Ishikawa (cell line): Measurements from ENCODE around the gene TM4SF5.

ENCODE experiments used
- CEBPB ChIP-seq: IDR thresholded peaks from 2 replicates; pipeline ENCODE4 v1.6.1; 2012
- CREB1 ChIP-seq: IDR thresholded peaks from 2 replicates; pipeline ENCODE4 v1.6.1; 2012; ENCODE audit warnings: low read depth
- RAD21 ChIP-seq: IDR thresholded peaks from 2 replicates; pipeline ENCODE4 v1.6.1; 2012; ENCODE audit warnings: low read depth
- TEAD4 ChIP-seq: IDR thresholded peaks from 2 replicates; pipeline ENCODE4 v1.6.1; 2012
- YY1 ChIP-seq: IDR thresholded peaks from 2 replicates; pipeline ENCODE4 v1.6.1; 2012; ENCODE audit warnings: low read depth
- TF ChIP-seq, protein P1 (sequence below): IDR thresholded peaks from 2 replicates; pipeline ENCODE4 v1.6.1; 2012; ENCODE audit warnings: low read depth, mild to moderate bottlenecking

DNA sequence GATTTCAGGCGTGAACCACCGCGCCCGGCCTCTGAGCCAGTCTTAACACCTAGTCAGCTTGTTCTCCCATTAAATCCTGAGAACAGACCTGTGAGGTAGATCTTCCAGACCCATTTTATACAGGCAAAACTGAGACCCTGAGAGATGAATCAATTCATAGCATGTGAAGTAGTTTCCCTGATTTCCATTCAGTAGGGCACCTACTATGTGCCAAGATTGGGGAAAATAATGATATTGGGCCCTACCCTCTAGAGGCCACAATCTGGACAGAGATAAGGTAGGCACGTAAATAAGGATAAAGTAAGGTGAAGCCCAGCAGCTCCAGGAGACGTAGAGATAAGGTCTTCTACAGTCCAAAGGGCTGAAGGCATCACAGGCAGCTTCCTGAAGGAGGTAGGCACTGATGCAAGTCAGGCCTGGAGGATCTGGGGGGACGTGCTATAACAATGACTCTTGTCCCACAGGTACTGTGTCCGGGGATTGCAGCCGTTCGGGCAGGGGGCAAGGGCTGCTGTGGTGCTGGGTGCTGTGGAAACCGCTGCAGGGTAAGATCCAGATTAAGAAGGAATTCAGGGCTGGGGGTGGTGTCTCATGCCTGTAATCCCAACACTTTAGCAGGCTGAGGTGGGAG is 8.8 kb downstream of the TM4SF5 start:
- TF ChIP-seq CREB1 (no peak), YY1 (no peak), CEBPB (no peak), TEAD4 (no peak), RAD21 (no peak)
- TF ChIP-seq, protein P1, sequence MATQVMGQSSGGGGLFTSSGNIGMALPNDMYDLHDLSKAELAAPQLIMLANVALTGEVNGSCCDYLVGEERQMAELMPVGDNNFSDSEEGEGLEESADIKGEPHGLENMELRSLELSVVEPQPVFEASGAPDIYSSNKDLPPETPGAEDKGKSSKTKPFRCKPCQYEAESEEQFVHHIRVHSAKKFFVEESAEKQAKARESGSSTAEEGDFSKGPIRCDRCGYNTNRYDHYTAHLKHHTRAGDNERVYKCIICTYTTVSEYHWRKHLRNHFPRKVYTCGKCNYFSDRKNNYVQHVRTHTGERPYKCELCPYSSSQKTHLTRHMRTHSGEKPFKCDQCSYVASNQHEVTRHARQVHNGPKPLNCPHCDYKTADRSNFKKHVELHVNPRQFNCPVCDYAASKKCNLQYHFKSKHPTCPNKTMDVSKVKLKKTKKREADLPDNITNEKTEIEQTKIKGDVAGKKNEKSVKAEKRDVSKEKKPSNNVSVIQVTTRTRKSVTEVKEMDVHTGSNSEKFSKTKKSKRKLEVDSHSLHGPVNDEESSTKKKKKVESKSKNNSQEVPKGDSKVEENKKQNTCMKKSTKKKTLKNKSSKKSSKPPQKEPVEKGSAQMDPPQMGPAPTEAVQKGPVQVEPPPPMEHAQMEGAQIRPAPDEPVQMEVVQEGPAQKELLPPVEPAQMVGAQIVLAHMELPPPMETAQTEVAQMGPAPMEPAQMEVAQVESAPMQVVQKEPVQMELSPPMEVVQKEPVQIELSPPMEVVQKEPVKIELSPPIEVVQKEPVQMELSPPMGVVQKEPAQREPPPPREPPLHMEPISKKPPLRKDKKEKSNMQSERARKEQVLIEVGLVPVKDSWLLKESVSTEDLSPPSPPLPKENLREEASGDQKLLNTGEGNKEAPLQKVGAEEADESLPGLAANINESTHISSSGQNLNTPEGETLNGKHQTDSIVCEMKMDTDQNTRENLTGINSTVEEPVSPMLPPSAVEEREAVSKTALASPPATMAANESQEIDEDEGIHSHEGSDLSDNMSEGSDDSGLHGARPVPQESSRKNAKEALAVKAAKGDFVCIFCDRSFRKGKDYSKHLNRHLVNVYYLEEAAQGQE, result no peak
